Measurements from ENCODE around the gene NADSYN1. TPM values are rescaled to one million over a fixed set of nuclear protein-coding genes. Genes with fewer than 3 reads are reported as not detected.

Gene NADSYN1
- total RNA-seq, 2 donors from 2014 or later: 25.9 to 26.7 TPM

DNA sequence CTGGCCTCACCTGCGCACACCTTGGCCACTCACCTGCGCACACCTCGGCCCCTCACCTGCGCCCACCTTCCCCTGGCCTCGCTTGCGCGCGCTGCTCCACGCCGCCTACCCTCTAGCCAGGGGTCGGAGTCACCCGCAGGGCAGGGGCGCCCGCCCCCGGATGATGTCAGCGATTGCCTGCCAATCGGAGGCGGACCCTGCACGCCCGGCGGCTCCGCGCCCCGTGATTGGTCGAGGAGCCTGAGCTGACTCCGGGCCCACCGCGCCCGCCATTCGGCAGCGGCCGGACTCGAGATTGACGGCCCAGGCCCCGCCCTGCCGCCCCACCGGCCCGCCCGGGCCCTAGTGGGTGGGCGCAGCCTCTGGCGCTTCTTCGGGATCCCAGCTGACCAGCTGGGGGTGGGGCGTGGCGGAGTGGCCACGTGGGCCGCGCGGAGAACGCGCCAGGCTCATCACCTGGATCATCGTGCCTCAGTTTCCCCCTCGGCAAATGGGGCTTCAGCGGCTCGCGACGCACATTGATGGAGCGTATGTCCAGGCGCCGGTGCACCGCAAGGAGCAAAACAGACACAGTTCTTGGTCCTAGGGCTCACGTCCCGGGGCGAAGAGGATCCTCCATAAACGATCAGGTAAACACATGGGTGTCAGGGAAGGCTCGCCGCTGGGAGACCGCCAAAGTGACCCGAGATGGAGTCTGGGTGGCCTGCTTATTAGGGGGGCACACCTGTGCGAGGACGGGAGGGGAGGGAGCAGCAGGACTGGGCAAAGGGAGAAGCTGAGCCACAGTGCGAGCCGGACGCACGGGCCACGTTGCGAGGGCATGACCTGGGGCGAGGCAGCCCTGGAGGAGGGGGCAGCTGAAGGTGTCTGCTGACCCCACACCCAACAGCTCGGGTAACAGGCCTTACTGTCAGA, 4.5 kb upstream of the NADSYN1 start, which contains the start of gene DHCR7:
Gene DHCR7, minus strand, starts transcription at position 137 of the 915 bp plus-strand sequence. CDS start 3,441 bp downstream, outside the sequence.
- peak; percentile 98 for DNase-seq
- peak; percentile 91 to 93 for ATAC-seq

DNA sequence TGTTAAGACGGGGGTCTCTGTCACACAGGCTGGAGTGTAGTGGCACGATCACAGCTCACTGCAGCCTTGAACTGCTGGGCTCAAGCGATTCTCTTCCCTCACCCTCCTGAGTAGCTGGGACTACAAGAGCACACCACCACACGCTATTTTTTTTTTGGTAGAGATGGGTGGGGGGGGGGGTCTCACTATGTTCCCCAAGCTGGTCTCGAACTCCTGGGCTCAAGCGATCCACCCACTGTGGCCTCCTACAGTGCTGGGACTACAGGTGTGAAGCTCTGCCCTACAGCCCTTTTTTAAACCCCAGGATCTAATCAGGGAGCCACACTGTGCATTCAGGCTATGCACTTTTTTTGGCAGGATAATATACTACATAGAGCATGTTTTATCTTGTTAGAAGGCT, 3.4 kb upstream of the NADSYN1 start:
- intact Hi-C loops (cut with DNase I): no loop called here
- ATAC-seq (no peak), DNase-seq (no peak)

More for the DNA sequence above, 4.5 kb upstream of the NADSYN1 start, which contains the start of gene DHCR7:
- intact Hi-C loops (cut with DNase I): no loop called here

- intact Hi-C loops (cut with DNase I): no loop called here
- no peak for DNase-seq
- ATAC-seq: no peak
Measured at GRCh38 chr11:71450507-71450906, 2.5 kb upstream of the NADSYN1 start.

- intact Hi-C loops (cut with DNase I): no loop called here
- no peak for DNase-seq
Measured at GRCh38 chr11:71450939-71451338, 2.1 kb upstream of the NADSYN1 start.

GRCh38 chr11:71451596-71452198, 1.3 kb upstream of the NADSYN1 start:
- ATAC-seq (no peak), DNase-seq (no peak)
- intact Hi-C loops (cut with DNase I): no loop called here

More at GRCh38 chr11:71450939-71451338, 2.1 kb upstream of the NADSYN1 start:
- ATAC-seq: no peak

DNA sequence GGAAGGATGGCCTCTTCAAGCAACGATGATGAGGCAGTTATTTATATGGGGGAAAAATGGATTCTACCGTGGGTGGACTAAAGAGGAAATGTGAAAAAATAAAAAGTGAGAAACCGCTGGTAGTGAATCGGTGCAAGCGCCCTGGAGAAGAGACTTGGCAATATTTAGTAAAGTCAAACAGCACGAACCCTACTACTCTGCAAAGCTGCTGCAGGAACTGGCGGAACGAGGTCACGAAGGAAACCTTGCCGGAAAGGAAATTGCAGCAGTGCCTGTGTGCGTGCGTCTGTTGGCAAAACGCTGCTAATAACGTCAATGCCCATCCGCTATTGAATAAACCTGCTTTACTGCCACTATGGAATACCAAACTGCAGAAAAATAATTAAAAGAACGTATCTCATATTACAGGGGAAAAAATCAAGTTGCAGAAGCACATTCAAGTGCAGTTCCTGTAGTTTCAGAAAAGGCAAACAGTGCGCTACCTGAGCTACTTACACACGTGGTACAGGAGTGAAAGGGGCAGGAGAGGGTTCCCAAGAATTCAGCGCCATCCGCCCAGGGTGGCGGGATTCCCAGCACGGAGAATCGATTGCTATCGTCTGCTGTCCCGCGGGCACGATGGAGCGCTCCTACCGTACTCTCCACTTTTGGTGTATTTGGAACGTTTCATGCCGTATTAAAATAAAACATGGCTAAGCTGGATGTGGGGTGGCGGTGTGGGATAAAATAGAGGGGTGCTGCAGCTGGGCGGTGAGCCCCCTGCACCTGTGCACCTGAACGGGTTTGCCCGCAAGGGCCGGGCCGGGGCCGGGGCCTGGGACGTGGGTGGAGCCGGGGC, 585 bp upstream of the NADSYN1 start:
- peak in 1 of 2 donors; percentile 25 for ATAC-seq
- intact Hi-C loops (cut with DNase I): no loop called here
- peak; percentile 61 for DNase-seq

GRCh38 chr11:71453918-71454304, 908 bp downstream of the NADSYN1 start:
- DNase-seq: no peak
- ATAC-seq: no peak
- intact Hi-C loops (cut with DNase I): no loop called here

- ATAC-seq (no peak), DNase-seq (no peak)
- intact Hi-C loops (cut with DNase I): no loop called here
Measured at GRCh38 chr11:71454470-71455113, 1.6 kb downstream of the NADSYN1 start.

- intact Hi-C loops (cut with DNase I): no loop called here
- ATAC-seq: no peak
- no peak for DNase-seq
Measured at GRCh38 chr11:71456294-71456693, 3.3 kb downstream of the NADSYN1 start.

GRCh38 chr11:71456831-71457230, 3.8 kb downstream of the NADSYN1 start:
- intact Hi-C loops (cut with DNase I): no loop called here
- DNase-seq: peak; percentile 5

DNA sequence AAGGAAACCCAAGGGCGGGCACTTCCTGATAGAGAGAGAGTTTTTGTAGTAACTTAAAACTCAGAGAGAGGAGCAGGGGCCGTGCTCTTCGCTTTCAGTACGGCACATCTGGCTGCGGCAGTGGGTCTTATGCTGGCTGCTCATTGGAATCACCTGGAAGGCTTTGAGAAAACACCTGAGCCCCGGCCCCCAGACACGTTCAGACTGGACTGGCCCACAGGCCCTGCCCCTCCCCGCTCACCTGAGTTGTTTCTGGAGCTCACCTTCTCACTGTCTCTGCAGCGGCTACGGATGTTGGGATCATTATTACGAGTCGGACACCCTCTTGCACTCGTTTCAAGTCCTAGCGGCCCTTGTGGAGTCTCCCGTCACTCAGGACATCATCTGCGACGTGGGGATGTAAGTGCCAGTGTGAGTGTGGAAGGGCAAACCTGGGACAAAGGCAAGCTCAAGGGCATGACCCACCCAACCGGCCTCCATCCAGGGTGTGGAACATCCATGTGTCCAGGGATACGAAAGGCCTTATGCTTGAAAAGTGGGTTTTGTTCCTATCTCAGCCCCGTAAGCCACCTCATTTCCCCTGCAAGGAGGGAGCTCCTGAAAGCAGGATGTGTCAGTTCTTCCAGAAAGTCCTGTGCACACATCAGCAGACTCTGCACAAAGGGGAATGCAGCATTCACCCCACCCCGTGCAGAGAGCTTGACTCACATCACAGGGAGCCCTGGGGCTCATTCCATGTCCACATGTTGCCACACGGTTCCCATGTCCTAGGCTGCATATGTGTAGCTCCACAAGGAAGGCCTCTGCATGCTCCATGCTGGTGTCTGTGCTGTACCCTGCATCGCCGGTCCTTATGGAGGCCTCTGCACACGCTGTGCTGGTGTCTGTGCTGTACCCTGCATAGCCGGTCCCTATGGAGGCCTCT, 5.4 kb downstream of the NADSYN1 start:
- no peak for ATAC-seq

More at GRCh38 chr11:71456831-71457230, 3.8 kb downstream of the NADSYN1 start:
- ATAC-seq: no peak

GRCh38 chr11:71459076-71459766, 6.2 kb downstream of the NADSYN1 start:
- ATAC-seq (no peak), DNase-seq (peak; percentile 10)
- intact Hi-C loops (cut with DNase I): no loop called here

More for the DNA sequence above, 5.4 kb downstream of the NADSYN1 start:
- intact Hi-C loops (cut with DNase I): no loop called here
- DNase-seq: peak; percentile 15

DNA sequence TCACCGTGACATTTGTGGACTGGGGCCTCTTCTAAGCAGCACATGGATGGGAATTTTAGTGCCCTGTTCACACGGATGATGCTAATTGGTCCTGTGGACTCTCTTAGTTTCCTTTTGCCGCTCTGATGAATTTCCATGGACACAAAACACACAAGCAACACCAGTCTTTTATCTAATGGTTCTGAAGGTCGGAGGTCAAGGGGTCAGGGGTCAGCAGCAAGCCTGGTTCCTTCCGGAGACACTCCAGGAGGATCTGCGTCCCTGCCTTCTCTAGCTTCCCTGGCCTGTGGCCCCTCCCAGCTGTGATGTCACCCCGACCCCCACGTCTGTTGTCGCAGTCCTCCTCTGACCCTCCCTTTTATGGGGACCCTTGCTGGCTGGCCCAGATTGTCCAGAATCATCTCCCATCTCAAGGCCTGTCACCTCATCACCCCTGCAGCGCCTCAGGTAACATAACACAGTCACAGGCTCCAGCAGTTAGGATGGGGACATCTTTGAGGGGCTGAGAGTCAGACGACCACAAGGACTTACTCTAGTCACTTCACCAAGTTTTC, 6.8 kb downstream of the NADSYN1 start:
- ATAC-seq (no peak), DNase-seq (peak; percentile 6)
- intact Hi-C loops (cut with DNase I): no loop called here

DNA sequence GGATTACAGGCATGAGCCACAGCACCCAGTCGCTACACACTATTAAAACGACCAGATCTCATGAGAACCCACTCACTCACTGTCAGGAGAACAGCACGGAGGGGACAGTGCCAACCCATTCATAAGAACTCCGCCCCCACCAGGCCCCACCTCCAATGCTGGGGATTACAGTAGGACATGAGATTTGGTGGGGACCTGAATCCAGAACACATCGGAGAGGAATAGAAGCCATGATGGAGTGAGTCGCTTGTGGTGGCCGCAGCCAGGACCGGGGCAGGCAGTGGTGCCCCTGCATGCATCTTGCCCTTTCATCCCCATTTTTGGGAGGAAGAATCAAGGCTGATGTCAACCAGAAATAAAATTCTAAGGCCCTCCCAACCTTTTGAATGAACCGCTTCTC, 8.7 kb downstream of the NADSYN1 start:
- DNase-seq: peak; percentile 8
- no peak for ATAC-seq
- intact Hi-C loops (cut with DNase I): no loop called here

- no peak for ATAC-seq
- intact Hi-C loops (cut with DNase I): no loop called here
- peak; percentile 10 for DNase-seq
Measured at GRCh38 chr11:71462726-71463125, 9.7 kb downstream of the NADSYN1 start.

- DNase-seq (peak; percentile 12), ATAC-seq (no peak)
- intact Hi-C loops (cut with DNase I): no loop called here
Measured at GRCh38 chr11:71463331-71464211, 10.6 kb downstream of the NADSYN1 start.

Data from left cardiac atrium (tissue), 4 donors.